DMS153 treated with DMSO at 0.1 percent for 48 hours (cell line): Measurements from ENCODE around the gene TAOK2.
A peak's percentile ranks its signal among the peaks of the same experiment; 100 is the strongest.
"Not testable (repeated sequence)": the region's sequence is repeated elsewhere in the genome, so short reads cannot be mapped to it uniquely, and the experiment has no call there.

ENCODE experiments used
- DNase-seq: peaks from one replicate; lab custom pipeline; 2025; ENCODE audit not compliant: unreplicated experiment; lab: John Stamatoyannopoulos, UW

TAOK2 gene

DNA sequence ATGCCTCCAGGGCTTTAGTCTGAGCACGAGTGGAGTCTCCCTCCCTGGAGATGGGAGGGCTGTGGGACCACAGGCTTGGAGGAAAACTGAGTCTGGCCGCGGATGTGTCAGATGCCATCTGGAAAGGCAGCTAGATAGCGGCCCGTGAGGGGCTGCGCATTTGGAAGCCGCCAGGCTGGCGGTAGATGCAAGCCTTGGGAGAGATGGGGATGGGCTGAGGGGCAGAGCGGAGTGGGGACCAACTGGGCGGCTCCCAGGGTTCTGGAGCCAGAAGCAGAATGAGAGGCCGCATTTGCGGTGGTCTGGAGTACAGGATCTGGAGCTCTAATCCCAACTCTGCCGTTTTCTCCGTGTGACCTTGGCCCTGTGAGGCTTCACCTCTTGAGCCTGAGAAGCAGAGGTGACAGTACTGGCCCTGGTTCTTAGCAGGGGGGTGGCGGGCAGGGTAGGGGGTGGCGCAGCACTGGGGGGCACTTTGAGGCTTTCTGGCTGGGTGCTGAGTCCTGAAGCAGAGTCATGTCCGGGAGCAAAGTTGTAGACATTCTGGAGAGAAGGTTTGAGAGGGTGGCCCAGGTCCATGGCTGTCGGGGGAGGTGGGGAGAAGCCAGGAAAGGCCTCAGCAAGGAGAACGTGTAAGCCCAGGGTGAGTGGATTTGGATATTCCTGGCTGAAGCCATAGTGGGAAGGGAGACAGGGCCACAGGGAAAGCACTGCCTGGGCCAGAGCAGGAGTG is 29.1 kb downstream of the TAOK2 start:
- no peak for DNase-seq

GRCh38 chr16:30003670-30004423 is 30.2 kb downstream of the TAOK2 start:
- DNase-seq = no peak

GRCh38 chr16:30004424-30004776 is 30.7 kb downstream of the TAOK2 start:
- peak; percentile 62 for DNase-seq

DNA sequence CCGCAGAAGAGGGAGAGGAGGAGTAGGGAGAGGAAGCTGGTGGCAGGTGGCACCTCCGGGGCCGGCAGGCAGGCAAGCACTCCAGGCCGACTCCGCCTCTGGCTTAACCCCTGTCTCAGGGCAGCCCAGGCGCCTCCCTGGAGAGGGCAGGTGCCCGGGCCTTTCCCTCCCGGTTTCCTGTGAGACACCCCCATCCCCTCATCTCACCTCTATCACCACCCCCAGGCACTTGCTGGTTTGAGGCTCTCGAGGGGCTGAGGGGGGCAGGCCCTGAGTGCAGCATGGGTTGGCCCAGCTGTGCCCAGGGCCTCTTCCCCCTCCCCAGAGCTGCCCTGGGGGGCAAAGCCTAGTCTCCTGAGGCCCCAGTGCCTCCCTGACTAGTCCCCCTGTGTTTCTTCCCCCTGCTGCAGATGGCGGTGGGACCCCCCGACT is 31.2 kb downstream of the TAOK2 start:
- peak; percentile 87 for DNase-seq

DNA sequence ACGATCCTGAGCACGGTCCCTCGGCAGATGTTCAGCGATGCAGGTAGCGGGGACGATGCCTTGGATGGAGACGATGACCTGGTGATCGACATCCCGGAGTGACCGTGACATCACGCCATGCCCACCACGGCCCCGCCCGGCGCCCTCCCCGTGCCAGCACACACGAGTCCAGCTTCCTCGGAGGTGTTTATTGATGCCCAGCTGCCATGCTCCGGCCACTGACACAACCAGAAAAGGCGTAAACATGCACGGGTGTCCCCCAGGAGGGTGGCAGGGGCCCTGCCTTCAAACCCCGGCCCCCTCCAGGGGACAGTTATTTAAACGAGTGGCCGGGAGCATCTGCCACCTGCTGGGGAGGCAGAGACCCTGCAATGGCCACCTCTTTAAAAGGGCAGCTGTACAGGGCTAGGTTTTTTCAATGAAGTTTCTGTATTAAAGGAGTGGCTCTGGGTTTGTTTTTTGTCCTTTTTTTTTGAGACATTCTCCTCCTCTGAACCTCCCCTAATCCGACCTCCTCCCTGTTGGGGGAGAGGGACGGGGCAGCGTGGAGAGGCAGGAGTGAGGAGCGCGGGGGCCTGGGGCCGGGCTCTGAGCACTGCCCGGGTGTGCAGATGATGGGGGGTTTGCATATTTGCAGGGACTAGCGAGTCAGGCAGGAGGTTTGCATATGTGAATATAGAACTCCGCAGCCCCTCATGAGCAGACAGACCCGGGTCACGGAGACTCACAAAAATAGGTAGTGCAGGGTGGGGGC is 31.9 kb downstream of the TAOK2 start:
- peak; percentile 9 for DNase-seq

- DNase-seq = no peak
Measured at GRCh38 chr16:30006095-30006473, 32.4 kb downstream of the TAOK2 start.

DNA sequence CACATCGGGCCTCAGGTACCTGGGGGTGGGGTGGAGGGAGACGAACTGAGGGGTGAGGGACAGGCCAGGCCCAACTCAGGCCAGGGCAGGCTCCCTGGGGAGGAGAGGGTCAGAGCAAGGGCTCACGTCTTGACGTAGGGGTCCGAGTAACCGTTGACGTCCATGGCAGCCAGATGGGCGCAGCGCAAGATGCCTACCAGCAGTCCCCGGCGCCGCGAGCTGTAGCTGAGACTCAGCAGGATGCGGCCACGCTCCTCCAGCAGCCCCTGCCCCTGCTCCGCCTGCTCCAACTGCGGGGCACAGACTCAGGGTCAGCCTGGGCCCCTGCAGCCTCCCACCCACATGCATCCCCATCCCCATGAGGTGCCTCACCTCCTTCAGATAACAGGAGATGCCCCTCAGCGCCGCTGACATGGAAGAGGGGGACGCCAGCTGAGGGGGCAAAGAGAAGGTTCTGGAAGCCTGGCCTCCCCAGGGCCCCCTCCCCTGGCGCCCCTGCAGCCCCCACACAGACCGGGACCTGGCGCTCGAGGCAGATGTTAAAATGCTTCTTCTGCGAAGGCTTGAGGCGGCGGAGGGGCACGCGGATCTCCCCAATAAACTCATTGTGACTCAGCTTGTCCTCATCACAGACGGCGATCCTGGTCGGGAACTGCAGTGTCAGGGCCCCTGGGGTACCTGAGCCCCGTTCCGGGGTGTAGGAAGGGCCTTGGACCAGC is 33.1 kb downstream of the TAOK2 start:
- DNase-seq = no peak

DNA sequence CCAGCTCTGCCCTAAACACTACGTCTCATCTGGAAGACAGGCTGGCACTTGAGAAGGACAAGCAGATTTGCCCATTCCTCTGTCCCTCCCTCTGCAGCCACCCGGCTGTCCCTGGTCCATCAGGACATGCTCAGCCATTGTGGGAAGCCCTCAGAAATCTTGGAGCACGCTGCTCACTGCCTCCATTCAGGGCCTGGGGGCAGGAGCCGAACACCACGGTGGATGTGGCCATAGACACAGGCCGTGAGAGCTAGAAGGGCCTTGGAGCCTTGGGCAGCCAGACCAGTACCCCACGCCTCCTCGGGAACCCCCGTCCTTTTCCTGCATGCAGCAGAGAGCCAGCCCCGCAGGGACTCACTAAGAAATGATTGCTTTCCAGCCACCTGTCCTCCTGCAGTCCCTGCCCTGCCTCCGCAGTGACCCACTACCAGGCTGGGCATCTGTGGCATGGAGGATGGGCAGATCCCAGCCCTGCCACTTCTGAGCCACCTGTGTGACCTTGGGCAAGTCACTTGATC is 33.8 kb downstream of the TAOK2 start:
- no peak for DNase-seq

DNA sequence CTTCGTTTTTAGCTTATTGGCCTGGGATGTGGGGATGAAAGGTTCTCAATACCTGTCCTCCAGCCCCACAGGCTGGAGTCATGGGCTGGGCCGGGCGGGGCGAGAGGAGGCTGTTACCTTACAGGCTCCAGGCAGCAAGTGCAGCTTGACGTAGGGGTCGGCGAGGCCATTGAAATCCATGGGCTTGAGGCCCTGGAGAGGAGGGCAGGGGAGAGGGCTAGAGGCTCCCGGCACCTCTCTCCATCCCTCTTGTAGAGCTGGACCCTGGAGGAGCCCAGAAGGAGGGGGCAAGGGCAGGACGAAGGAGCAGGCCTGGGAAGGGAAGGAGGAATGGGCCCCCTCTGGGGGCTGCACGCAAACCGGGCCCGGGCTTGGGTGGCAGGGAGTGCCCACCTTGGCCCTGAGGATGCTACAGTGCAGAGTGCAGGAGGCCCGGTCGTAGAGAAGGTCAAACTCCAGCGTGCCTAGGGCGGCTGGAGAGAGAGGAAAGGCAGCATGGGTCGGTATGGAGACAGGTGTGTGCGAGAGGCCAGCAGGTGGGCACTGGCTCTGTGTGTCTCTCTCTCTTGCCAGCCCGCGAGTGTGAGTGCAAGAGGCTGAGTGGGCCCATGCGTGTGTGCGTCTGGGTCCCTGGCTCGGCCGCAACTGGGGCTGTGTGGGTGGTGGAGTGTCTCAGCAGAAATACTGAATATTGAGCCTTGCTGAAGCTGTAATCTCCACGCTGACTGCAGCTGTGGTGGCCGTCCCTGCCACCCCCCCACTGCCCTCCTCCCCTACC is 35.6 kb downstream of the TAOK2 start:
- no peak for DNase-seq

GRCh38 chr16:30009990-30010843 is 36.5 kb downstream of the TAOK2 start:
- DNase-seq = no peak

- no peak for DNase-seq
Measured at GRCh38 chr16:30010844-30011713, 37.4 kb downstream of the TAOK2 start, which contains the start of gene DOC2A. Gene DOC2A, minus strand, starts transcription at chr16:30011027. Its CDS starts 805 bp downstream, at chr16:30010222.

DNA sequence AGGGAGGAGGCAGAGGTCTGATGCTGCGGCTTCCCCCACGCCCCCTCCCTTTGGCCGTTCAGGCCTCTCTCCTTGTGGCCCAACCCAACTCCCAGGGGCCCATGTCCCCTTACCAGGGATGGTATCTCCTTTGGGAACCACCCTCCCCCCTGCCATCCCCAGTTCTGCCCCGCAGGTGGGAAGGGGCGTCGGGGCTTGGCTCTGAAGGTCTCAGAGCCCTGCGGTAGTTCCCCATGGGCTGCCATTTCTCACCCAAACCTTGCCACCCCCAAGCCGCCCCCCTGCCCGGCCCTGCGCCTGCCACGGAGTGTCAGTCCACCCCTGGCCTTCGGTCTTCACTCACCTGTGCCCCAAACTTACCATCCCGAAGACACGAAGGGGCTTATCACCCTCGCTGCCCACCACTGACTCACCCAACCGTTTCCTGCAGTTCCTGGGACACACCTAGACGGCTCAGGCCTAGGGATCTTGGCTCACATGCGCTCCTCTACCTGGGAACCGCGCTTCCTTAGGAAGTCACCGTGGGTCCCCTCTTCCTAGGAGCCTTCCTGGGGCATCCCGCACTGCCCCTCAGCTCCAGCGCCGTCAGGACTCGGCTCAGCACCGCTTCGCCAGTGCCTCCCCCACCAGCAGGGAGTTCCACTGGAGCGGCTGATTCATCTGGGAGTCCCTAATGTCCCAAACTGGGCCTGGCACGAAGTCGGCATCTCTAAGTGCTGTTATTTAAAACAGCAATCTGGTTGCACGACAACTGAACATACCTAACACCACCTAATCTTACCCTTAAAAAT is 38.2 kb downstream of the TAOK2 start:
- DNase-seq = no peak

- DNase-seq = not testable (repeated sequence)
Measured at GRCh38 chr16:30012598-30012997, 38.9 kb downstream of the TAOK2 start.

DNA sequence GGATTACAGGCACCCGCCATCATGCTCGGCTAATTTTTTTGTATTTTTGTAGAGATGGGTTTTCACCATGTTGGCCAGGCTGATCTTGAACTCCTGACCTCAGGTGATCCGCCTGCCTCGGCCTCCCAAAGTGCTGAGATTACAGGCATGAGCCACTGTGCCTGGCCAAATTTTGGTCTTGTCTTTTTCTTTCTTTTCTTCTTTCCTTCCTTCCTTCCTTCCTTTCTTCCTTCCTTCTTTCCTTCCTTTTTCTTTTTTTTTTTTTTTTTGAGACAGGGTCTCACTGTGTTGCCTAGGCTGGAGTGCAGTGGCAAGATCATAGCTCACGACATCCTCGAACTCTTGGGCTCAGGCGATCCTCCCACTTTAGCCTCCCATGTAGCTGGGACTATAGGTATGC is 41.8 kb downstream of the TAOK2 start:
- DNase-seq = not testable (repeated sequence)

DNA sequence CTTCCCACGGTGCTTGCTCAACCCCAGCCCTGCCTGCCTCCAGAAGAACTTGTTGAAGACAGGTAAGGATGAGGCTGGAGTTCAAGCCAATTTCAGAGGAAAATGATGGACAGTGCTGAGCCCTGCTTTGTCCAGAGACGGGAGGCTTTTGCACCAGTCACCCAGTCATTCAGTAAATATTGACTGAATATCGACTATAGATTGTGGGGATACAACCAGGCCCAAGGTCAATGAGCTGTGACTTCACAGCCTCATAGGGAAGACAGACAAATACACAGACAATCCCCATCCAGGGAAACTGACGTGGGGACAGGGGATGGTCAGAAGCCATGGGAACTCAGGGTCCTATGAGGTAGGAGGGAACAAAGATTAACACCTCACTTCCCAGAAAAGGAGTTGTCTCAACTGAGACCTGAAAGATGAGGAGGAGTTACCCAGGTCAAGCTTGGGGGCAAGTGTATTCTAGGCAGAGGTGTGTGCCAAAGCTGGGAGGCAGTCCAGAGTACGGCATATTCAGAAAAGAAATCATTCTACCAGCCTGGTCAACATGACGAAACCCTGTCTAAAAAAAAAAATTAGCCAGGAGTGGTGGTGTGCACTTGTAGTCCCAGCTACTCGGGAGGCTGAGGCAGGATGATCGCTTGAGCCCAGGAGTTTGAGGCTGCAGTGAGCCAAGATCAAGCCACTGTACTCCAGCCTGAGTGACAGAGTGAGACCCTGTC is 43.0 kb downstream of the TAOK2 start:
- DNase-seq = no peak

- no peak for DNase-seq
Measured at GRCh38 chr16:30017277-30017656, 43.6 kb downstream of the TAOK2 start.

- DNase-seq = not testable (repeated sequence)
Measured at GRCh38 chr16:30017937-30018336, 44.3 kb downstream of the TAOK2 start.
